Measurements from ENCODE around the gene CEP63.

DNA sequence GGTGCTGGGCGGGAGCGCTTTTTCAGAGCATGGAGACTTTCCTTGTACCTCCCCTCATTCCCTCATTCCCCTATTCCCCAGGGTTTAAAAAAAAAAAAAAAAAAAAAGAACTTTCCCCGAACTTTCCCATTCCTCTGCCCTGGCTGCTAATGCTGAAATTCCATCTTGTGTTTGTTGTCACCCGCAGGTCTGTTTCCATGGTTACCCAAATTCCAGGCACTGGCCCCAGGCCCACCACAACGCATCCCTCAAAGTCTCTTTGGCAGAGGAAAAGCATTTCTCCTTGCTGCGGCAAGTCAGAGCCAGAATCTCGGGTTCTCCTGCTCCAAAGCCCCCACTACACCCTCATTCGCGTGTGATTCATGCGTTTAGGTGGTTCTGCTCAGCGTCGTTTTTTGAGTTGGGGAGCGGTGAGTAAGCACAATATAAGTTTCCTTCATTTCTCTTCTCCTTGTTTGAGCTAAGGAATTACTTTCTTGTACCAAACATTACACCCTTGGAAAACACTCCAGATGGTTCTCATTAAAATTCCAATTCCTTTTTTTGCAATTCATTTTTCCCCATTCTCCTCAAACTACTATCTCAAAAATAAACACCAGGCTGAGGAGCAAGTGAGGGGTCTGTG, 21.7 kb upstream of the CEP63 start:
- TF ChIP-seq POLR2A (IDR thresholded peaks at IDR 0.05; ENCODE audit: low read length) (no peak), GATA1 (IDR thresholded peaks at IDR 0.05; ENCODE audit: low read depth, low read length) (no peak)

Measured in erythroblast (primary cell).